Hepatocyte (in vitro differentiated cells): ENCODE measurements around the gene MRPL32.

Experiments
- EZH2 ChIP-seq: fragments of 200-600 bp; sonication (generic); IDR thresholded peaks from 2 replicates; pipeline ENCODE4 v1.6.1; 2016; ENCODE audit warnings: antibody characterized with exemption, mild to moderate bottlenecking, borderline replicate concordance
- EZH2phosphoT487 ChIP-seq: fragments of 200-600 bp; sonication (generic); IDR thresholded peaks from one replicate; pipeline ENCODE4 v1.6.1; 2018; ENCODE audit warnings: antibody characterized with exemption, mild to moderate bottlenecking, low read depth, moderate library complexity; ENCODE audit not compliant: unreplicated experiment, severe bottlenecking
- TF ChIP-seq, protein P1 (sequence below): fragments of 200-600 bp; sonication (generic); IDR thresholded peaks from 2 replicates; pipeline ENCODE4 v1.5.1; 2016; ENCODE audit warnings: antibody characterized with exemption, mild to moderate bottlenecking; ENCODE audit not compliant: poor library complexity

DNA sequence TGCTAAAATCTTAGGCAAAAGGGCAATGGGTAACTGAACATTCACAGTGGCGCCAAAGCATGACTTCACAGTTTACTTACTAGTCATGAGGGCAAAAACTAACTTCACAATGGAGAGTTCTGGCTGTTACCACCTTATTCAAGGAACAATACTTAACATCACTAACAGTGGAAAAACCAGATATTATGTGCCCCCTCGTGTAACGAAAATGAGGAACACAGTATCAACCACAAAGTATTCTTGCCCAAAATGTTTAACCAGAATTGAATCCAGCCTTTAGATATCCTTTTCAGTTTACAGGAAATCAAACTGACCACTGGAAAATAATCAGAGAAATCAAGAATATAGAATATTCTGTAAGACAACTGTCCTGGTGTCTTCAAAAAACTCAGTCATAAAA lies 29.8 kb upstream of the MRPL32 start:
- TF ChIP-seq, protein P1, sequence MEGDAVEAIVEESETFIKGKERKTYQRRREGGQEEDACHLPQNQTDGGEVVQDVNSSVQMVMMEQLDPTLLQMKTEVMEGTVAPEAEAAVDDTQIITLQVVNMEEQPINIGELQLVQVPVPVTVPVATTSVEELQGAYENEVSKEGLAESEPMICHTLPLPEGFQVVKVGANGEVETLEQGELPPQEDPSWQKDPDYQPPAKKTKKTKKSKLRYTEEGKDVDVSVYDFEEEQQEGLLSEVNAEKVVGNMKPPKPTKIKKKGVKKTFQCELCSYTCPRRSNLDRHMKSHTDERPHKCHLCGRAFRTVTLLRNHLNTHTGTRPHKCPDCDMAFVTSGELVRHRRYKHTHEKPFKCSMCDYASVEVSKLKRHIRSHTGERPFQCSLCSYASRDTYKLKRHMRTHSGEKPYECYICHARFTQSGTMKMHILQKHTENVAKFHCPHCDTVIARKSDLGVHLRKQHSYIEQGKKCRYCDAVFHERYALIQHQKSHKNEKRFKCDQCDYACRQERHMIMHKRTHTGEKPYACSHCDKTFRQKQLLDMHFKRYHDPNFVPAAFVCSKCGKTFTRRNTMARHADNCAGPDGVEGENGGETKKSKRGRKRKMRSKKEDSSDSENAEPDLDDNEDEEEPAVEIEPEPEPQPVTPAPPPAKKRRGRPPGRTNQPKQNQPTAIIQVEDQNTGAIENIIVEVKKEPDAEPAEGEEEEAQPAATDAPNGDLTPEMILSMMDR: no peak
- TF ChIP-seq EZH2: no peak
- TF ChIP-seq EZH2phosphoT487: no peak
